Measurements from ENCODE around the gene MMP11.

MMP11 gene

DNA sequence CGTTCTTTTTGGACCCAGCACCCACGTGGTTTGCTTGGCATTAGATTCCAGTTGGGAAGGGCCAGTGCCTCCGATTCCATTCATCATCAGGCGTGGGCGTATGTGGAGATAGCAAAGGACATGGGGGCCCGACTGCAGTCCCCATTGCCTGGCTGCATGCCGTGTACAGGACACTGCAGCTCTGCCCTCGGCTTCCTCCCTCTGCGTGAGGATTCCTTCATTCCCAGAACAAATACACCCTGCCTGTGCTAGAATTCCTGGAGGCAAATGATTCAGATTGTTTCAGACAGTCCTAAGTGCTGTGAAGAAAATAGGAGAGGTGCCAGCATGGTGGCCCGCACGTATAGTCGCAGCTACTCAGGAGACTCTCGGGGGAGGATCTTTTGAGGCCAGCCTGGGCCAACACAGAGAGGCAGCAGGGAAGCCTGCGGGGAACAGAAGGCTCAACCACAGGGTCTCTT lies 50.7 kb downstream of the MMP11 start:
- no peak overlapping the region for H3K4me3 ChIP-seq (ENCODE audit: low read length)
- H3K4me1 ChIP-seq (ENCODE audit: control insufficient read depth, low read length): peaks cover 97% of the 10 kb centered on the region
- no peak for TF ChIP-seq EZH2phosphoT487 (IDR thresholded peaks at IDR 0.05; ENCODE audit: borderline replicate concordance, low read length)
- TF ChIP-seq, protein P1, sequence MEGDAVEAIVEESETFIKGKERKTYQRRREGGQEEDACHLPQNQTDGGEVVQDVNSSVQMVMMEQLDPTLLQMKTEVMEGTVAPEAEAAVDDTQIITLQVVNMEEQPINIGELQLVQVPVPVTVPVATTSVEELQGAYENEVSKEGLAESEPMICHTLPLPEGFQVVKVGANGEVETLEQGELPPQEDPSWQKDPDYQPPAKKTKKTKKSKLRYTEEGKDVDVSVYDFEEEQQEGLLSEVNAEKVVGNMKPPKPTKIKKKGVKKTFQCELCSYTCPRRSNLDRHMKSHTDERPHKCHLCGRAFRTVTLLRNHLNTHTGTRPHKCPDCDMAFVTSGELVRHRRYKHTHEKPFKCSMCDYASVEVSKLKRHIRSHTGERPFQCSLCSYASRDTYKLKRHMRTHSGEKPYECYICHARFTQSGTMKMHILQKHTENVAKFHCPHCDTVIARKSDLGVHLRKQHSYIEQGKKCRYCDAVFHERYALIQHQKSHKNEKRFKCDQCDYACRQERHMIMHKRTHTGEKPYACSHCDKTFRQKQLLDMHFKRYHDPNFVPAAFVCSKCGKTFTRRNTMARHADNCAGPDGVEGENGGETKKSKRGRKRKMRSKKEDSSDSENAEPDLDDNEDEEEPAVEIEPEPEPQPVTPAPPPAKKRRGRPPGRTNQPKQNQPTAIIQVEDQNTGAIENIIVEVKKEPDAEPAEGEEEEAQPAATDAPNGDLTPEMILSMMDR (IDR thresholded peaks at IDR 0.05; ENCODE audit: low read depth, low read length, poor library complexity, severe bottlenecking): no peak
- no peak overlapping the region for H3K4me2 ChIP-seq (ENCODE audit: low read length)
- H3K79me2 ChIP-seq (ENCODE audit: control insufficient read depth, low read length): peaks cover 77% of the 10 kb centered on the region
- H4K20me1 ChIP-seq (ENCODE audit: control insufficient read depth, insufficient read depth, low read depth, low read length): no peaks in the 10 kb centered on the region
- H3K27me3 ChIP-seq (ENCODE audit: control insufficient read depth, low read length): no peaks in the 10 kb centered on the region
- H3K36me3 ChIP-seq (ENCODE audit: control insufficient read depth, low read length): peaks cover 94% of the 10 kb centered on the region
- H3K9me3 ChIP-seq (ENCODE audit: control insufficient read depth, insufficient read depth, low read length): no peaks in the 10 kb centered on the region
- peaks cover 22% of the 10 kb centered on the region for H3F3A ChIP-seq (ENCODE audit: control insufficient read depth, insufficient read depth)
- H3K9me2 ChIP-seq (replicated peaks; ENCODE audit: control insufficient read depth, low read length): no peaks in the 10 kb centered on the region
- peak overlapping the region; percentile 91 for H3K27ac ChIP-seq (ENCODE audit: low read depth, low read length)

DNA sequence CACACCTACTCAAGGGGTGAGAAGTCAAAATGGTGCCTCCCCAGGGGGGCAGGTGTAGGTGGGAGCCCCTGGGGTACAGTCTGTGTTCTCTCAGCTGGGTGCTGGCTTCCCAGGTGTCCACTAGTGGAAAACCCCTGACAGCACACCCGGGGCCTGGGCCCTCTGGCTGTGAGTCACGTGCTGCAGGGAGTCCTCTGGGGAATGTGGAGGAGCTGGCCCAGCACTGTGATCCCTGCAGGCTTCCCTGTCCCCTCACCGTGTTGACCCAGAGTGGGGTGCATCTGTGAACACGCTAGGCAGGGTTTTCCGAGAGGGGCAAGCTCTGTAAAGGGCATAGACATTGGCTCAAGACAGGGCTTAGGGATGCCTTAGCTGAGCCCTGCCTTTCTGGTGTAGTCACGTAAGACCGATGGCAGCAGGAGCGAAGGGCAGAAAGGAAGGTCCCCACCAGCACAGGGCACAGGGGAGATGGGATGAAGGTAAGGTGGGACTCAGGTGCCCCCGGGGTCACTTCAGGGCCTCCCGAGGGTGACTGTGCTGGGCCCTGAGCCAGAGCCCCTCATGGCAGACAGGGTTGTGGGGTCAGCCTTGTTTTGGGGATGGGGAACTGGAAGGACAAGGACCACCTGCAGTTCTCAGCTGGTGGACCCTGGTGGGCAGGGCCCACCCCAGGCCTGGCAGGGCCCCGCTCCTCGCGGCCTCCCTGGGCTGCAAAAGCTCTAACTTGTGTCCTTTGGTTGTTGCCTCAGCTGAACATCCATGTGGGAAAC lies 52.0 kb downstream of the MMP11 start:
- no peak for TF ChIP-seq EZH2phosphoT487 (IDR thresholded peaks at IDR 0.05; ENCODE audit: borderline replicate concordance, low read length)
- TF ChIP-seq, protein P1 (IDR thresholded peaks at IDR 0.05; ENCODE audit: low read depth, low read length, poor library complexity, severe bottlenecking): no peak
- Histone ChIP-seq H3K79me2 (ENCODE audit: control insufficient read depth, low read length) (peaks cover 77% of the 10 kb centered on the region), H3K4me3 (ENCODE audit: low read length) (no peak overlapping the region), H3K27ac (ENCODE audit: low read depth, low read length) (peak overlapping the region; percentile 91), H3K4me2 (ENCODE audit: low read length) (peak overlapping the region; percentile 67), H4K20me1 (ENCODE audit: control insufficient read depth, insufficient read depth, low read depth, low read length) (no peaks in the 10 kb centered on the region), H3K27me3 (ENCODE audit: control insufficient read depth, low read length) (no peaks in the 10 kb centered on the region), H3K4me1 (ENCODE audit: control insufficient read depth, low read length) (peaks cover 97% of the 10 kb centered on the region), H3K36me3 (ENCODE audit: control insufficient read depth, low read length) (peaks cover 94% of the 10 kb centered on the region), H3K9me3 (ENCODE audit: control insufficient read depth, insufficient read depth, low read length) (no peaks in the 10 kb centered on the region), H3F3A (ENCODE audit: control insufficient read depth, insufficient read depth) (peaks cover 19% of the 10 kb centered on the region), H3K9me2 (replicated peaks; ENCODE audit: control insufficient read depth, low read length) (no peaks in the 10 kb centered on the region)

- Histone ChIP-seq H4K20me1 (ENCODE audit: control insufficient read depth, insufficient read depth, low read depth, low read length) (no peaks in the 10 kb centered on the region), H3K9me2 (replicated peaks; ENCODE audit: control insufficient read depth, low read length) (no peaks in the 10 kb centered on the region), H3K4me3 (ENCODE audit: low read length) (peak overlapping the region; percentile 47), H3K4me1 (ENCODE audit: control insufficient read depth, low read length) (peaks cover 97% of the 10 kb centered on the region), H3K4me2 (ENCODE audit: low read length) (peak overlapping the region; percentile 67), H3K79me2 (ENCODE audit: control insufficient read depth, low read length) (peaks cover 80% of the 10 kb centered on the region), H3K27me3 (ENCODE audit: control insufficient read depth, low read length) (no peaks in the 10 kb centered on the region), H3K27ac (ENCODE audit: low read depth, low read length) (peak overlapping the region; percentile 91), H3K36me3 (ENCODE audit: control insufficient read depth, low read length) (peaks cover 96% of the 10 kb centered on the region), H3F3A (ENCODE audit: control insufficient read depth, insufficient read depth) (peaks cover 25% of the 10 kb centered on the region), H3K9me3 (ENCODE audit: control insufficient read depth, insufficient read depth, low read length) (no peaks in the 10 kb centered on the region)
- TF ChIP-seq, protein P1 (IDR thresholded peaks at IDR 0.05; ENCODE audit: low read depth, low read length, poor library complexity, severe bottlenecking): no peak
- TF ChIP-seq EZH2phosphoT487 (IDR thresholded peaks at IDR 0.05; ENCODE audit: borderline replicate concordance, low read length): no peak
These were observed 52.7 kb downstream of the MMP11 start for GRCh38 chr22:23825246-23825905.
